Transverse colon (tissue), 4 donors: Measurements from ENCODE around the gene PTPRE. TPM values are rescaled to one million over a fixed set of nuclear protein-coding genes. Genes with fewer than 3 reads are reported as not detected.

ENCODE experiments used
- DNase-seq: peaks from one replicate; pipeline ENCODE4 v3.0.0-alpha.2; 2019
- H3K27ac ChIP-seq, 4 donors: fragments of 200-600 bp; sonication (generic); 2 replicates each; pipeline ENCODE4 v1.5.1; 2016 to 2018; ENCODE audit warnings: inconsistent platforms in 4 of 4
- H3K27me3 ChIP-seq: fragments of 200-600 bp; sonication (generic); 2 replicates; pipeline ENCODE4 v1.5.1; 2017; ENCODE audit warnings: inconsistent platforms
- H3K36me3 ChIP-seq, 4 donors: fragments of 200-600 bp; sonication (generic); 2 replicates each; pipeline ENCODE4 v1.5.1; 2017 to 2019; ENCODE audit warnings: inconsistent platforms in 4 of 4
- H3K4me1 ChIP-seq, 4 donors: fragments of 200-600 bp; sonication (generic); 2 replicates each; pipeline ENCODE4 v1.5.1; 2017 to 2020; ENCODE audit warnings: inconsistent platforms in 4 of 4
- H3K4me3 ChIP-seq, 4 donors: fragments of 200-600 bp; sonication (generic); 1 replicate in 1 of 4; 2 replicates in 3 of 4; pipeline versions ENCODE4 v1.5.1 to v1.6.1; 2017 to 2019; ENCODE audit warnings: inconsistent platforms in 4 of 4
- H3K9me3 ChIP-seq, 2 donors: fragments of 200-600 bp; sonication (generic); 2 replicates each; pipeline ENCODE4 v1.5.1; 2017 to 2019; ENCODE audit warnings: inconsistent platforms in 2 of 2
- EP300 ChIP-seq: sonication (generic); formaldehyde crosslinking; IDR thresholded peaks from one replicate; pipeline ENCODE4 v1.6.1; 2017; ENCODE audit warnings: antibody characterized with exemption, low read depth
- POLR2A ChIP-seq: fragments of 450-650 bp; IDR thresholded peaks from one replicate; pipeline ENCODE4 v1.6.1; 2016; ENCODE audit warnings: antibody characterized with exemption, mild to moderate bottlenecking, moderate library complexity
- POLR2AphosphoS5 ChIP-seq, 3 donors: sonication (generic); formaldehyde crosslinking; IDR thresholded peaks; one replicate each; pipeline ENCODE4 v1.6.1; 2016; ENCODE audit warnings: antibody characterized with exemption in 3 of 3
- WGBS, 2 donors: methylation state at CpG; one replicate each; pipeline ENCODE4 v1.1.5; 2018; ENCODE audit warnings: low coverage in 1 of 2; 5-methylcytosine and 5-hydroxymethylcytosine counted together
- in situ Hi-C, 4 donors: fragments of 200-750 bp; cut with MboI; loops; one replicate each; pipeline versions ENCODE4 v1.15.0 to v1.15.1; 2017; ENCODE audit warnings: low sequenced_read_pairs in 3 of 4, low pct_ligation_motif_present in 1 of 4, low pct_unique_long_range_greater_than_20kb in 1 of 4
- intact Hi-C: fragments of 100-400 bp; cut with DNase I; formaldehyde crosslinking; loops from one replicate; pipeline ENCODE4 v1.15.1; 2023; ENCODE audit warnings: low total_unique reads
- total RNA-seq, 4 donors: library from RNA; depleted of rRNA; stranded (reverse); fragments of >200 nt; gene quantifications; one replicate each; pipeline ENCODE4 v1.1.0, GENCODE V29; 2016
- TF ChIP-seq, protein P1 (sequence below), 5 experiments: fragments of 200-600 bp in 3 of 5; fragments of 450-650 bp in 2 of 5; sonication (generic) in 3 of 5; IDR thresholded peaks; 1 replicate in 2 of 5; 2 replicates in 3 of 5; pipeline ENCODE4 v1.5.1; 2016 to 2017; ENCODE audit warnings: antibody characterized with exemption in 5 of 5, inconsistent platforms in 3 of 5, mild to moderate bottlenecking in 2 of 5, moderate library complexity in 1 of 5

Gene PTPRE
- total RNA-seq, 4 donors from 2014 or later: 25.7 to 43.6 (median 26.7) TPM

DNA sequence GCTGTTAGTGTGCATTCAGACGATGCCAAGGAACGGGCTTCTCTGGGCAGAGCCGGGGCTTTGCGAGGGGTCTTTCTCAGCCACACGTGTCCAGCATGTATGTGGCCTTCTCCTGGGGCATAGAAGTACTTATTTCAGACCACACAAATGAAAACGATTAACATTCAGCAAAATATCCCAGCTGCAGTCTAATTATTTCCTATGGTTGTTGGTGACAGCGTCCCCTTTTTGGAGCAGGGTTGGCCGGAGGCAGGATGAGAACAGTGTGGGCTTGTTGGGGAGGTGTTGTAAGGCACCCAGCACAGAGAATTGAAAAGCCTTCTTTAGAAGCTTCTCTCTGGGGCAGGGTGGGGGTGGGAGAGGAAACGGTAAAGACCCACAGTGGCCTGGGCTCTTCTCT lies 54.2 kb downstream of the PTPRE start:
- Histone ChIP-seq H3K9me3 (no peaks in the 10 kb centered on the region), H3K4me3 (no peak overlapping the region), H3K36me3 (no peaks in the 10 kb centered on the region), H3K4me1 (no peaks in the 10 kb centered on the region), H3K27me3 (no peaks in the 10 kb centered on the region), H3K27ac (no peak overlapping the region)
- intact Hi-C loops (no loop called here), in situ Hi-C loops (no loop called here)
- 79% methylated on average over 9 of the region's 9 CpGs; no CpG with 5 or more reads in 1 of the 2 donors for WGBS, 2 donors
- no peak for DNase-seq
- TF ChIP-seq, protein P1, sequence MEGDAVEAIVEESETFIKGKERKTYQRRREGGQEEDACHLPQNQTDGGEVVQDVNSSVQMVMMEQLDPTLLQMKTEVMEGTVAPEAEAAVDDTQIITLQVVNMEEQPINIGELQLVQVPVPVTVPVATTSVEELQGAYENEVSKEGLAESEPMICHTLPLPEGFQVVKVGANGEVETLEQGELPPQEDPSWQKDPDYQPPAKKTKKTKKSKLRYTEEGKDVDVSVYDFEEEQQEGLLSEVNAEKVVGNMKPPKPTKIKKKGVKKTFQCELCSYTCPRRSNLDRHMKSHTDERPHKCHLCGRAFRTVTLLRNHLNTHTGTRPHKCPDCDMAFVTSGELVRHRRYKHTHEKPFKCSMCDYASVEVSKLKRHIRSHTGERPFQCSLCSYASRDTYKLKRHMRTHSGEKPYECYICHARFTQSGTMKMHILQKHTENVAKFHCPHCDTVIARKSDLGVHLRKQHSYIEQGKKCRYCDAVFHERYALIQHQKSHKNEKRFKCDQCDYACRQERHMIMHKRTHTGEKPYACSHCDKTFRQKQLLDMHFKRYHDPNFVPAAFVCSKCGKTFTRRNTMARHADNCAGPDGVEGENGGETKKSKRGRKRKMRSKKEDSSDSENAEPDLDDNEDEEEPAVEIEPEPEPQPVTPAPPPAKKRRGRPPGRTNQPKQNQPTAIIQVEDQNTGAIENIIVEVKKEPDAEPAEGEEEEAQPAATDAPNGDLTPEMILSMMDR (IDR thresholded peaks at IDR 0.05): no peak
- TF ChIP-seq EP300 (no peak), POLR2A (no peak), POLR2AphosphoS5 (IDR thresholded peaks at IDR 0.05) (no peak)

DNA sequence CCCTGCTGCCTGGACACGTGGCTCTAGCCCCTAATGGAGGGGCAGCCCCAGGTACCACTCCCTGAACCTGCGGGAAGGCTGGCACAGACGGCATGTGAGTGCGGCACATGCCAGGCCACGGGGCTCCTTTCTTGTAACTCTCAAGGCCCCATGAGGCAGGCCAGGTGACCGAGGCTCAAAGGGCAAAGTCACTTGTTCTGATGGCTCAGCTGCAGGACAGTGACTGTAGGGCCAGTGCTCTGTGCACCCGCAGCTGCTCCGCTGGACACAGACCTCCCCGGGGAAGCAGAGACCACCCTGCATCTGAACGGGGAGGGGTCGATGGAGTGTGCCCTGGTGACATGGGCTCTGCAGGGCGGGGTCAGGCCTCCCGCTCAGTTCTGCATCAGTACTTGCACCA lies 55.3 kb downstream of the PTPRE start:
- no peak for TF ChIP-seq POLR2AphosphoS5 (IDR thresholded peaks at IDR 0.05)
- TF ChIP-seq EP300: no peak
- no peak for TF ChIP-seq POLR2A
- TF ChIP-seq, protein P1 (IDR thresholded peaks at IDR 0.05): no peak
- intact Hi-C loops (no loop called here), in situ Hi-C loops (no loop called here)
- WGBS, 2 donors: 89% methylated on average over 13 of the region's 13 CpGs; no CpG with 5 or more reads in 1 of the 2 donors
- no peaks in the 10 kb centered on the region for H3K9me3 ChIP-seq
- no peaks in the 10 kb centered on the region for H3K27me3 ChIP-seq
- H3K27ac ChIP-seq: no peak overlapping the region
- H3K36me3 ChIP-seq: no peaks in the 10 kb centered on the region
- no peak for DNase-seq
- H3K4me3 ChIP-seq: no peak overlapping the region
- no peaks in the 10 kb centered on the region for H3K4me1 ChIP-seq

DNA sequence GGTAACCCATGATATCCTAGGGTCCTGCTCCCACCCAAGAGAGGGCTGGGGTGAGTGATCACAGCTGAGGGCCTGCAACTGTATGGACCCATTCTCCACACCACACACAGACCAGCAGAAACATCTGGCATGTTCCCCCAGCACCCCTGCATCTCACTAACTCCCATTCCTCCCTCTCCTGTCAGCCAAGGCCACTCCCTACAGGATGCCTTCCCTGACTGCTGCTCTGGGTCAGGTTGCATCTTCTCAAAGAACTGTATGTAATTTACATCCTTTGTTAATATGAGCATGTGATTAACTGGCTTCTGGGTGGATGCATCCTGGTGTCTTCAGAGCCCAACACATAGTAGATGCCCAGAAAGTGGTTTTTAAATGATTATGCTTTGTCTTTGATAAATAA lies 56.2 kb downstream of the PTPRE start:
- Histone ChIP-seq H3K4me1 (no peaks in the 10 kb centered on the region), H3K4me3 (no peak overlapping the region), H3K9me3 (no peaks in the 10 kb centered on the region), H3K27me3 (no peaks in the 10 kb centered on the region), H3K36me3 (no peaks in the 10 kb centered on the region), H3K27ac (no peak overlapping the region)
- no peak for TF ChIP-seq EP300
- TF ChIP-seq, protein P1 (IDR thresholded peaks at IDR 0.05): no peak
- TF ChIP-seq POLR2AphosphoS5 (IDR thresholded peaks at IDR 0.05): no peak
- no peak for TF ChIP-seq POLR2A
- intact Hi-C loops (no loop called here), in situ Hi-C loops (no loop called here)
- no peak for DNase-seq

DNA sequence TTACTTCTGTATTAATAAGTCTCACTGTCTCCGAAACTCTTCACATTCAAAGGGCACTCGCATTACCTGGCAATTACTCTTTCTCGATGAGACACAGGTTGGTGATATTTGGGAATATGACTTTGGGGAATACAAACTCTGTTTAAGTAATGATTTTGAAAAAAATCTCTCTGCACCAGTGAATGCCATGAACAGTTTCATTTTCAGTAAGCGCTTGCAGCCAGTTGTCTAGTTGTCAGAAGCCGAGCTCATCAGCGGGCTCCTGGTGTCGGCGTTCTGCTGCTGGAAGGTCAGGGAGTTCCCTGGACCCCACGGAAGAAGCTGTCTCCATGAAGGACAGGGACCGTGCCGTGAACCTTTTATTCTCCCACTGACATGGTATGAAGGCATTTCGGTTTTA lies 57.7 kb downstream of the PTPRE start:
- TF ChIP-seq EP300 (no peak), POLR2AphosphoS5 (IDR thresholded peaks at IDR 0.05) (no peak), POLR2A (no peak)
- TF ChIP-seq, protein P1 (IDR thresholded peaks at IDR 0.05): no peak
- H3K36me3 ChIP-seq: no peaks in the 10 kb centered on the region
- WGBS, 2 donors: 67 to 72% methylated on average over 12 of the region's 12 CpGs
- no peak overlapping the region for H3K4me3 ChIP-seq
- no peaks in the 10 kb centered on the region for H3K9me3 ChIP-seq
- H3K27me3 ChIP-seq: no peaks in the 10 kb centered on the region
- no peak for DNase-seq
- no peaks in the 10 kb centered on the region for H3K4me1 ChIP-seq
- H3K27ac ChIP-seq: no peak overlapping the region
- intact Hi-C loops: no loop called here
- in situ Hi-C loops: no loop called here
